DMS79 treated with DMSO at 0.1 percent for 48 hours (cell line): Measurements from ENCODE around the gene ZNF628.
"Not testable (repeated sequence)": the region's sequence is repeated elsewhere in the genome, so short reads cannot be mapped to it uniquely, and the experiment has no call there.

Experiments used
- DNase-seq: peaks from one replicate; lab custom pipeline; 2025; lab: John Stamatoyannopoulos, UW

ZNF628 gene

DNA sequence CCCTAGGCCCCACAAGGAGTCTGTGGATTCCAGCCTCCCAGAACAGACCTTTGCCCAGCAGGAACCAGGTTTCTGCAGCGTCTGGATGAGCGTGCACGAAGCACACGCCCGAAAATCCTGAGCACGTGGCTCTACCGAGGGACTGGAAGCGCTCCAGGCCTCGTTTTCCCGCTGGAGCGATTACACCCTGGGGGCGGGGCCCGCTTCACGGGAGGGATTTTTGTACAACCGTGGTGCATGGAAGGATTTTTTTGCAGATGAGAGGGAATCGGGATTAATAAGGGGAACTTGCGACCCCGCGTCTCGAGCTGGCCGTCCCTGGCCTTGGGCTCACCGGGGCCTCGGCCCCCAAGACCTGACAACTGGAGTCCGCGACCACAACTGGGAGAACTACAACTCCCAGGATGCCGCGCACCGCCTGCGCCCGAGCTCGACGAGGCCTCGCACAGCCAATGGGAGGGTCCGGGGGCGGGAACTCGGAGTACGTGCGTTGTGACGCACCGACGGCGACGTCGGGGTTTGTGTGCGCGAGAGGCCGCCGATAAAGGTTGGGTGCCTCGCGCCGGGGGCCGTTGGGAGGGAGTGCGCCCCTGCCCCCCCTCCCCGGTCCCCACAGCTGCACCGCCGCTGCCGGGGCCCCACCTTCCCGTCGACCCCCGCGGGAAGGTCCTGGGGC, at the start of gene ZNF628:
Gene ZNF628, plus strand, starts transcription at position 518 of the 676 bp plus-strand sequence. CDS start 3,294 bp downstream, outside the sequence.
- peak; percentile 93 for DNase-seq

DNA sequence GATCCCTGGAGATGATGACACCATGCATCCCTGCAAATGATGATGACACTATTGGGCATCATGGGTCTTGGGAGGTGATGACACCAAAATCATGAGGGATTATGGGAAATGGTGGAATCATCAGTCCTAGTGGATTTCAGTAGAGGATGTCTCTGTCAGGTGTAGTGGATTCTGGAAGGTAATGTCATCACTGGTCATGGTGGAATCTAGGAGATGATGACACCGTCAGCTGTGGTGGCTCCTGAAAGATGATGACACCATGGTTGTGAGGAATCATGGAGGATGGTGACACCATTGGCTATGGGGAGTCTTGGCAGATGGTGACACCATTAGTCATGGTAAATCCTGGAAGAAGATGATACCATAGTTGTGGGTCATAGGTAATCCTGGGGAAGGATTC, 45.2 kb upstream of the ZNF628 start:
- DNase-seq, result no peak

DNA sequence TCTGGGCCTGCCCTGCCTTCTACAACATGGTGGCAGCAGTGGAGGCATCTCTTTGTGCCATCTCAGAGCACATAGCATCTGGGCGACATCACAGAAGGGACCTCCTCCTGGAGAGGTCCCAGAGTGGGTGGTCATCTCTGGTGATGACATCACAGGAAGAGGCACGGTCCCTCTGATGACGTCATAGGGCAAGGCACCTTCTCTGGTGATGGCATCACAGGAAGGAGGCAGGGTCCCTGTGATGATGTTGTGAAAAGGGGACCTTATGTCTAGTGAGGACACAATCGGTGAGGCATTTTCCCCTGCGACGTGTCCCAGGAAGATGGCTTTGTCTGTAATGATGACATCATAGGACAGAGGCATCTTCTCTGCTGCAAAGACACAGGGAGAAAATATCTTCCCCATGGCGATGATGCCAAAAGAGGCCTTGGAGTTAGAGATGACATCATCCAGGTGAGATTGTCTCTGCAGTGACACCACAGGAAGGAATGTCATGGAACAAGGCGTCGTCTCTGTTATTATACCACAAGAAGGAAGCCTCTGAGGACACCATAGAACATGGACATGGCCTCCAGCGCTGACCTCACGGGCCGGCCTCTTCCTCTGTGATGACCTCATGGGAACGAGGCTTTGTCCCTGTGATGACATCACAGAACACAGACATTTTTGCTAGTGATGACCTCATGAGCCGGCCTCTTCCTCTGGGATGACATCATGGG, 44.0 kb upstream of the ZNF628 start:
- DNase-seq, result no peak

DNA sequence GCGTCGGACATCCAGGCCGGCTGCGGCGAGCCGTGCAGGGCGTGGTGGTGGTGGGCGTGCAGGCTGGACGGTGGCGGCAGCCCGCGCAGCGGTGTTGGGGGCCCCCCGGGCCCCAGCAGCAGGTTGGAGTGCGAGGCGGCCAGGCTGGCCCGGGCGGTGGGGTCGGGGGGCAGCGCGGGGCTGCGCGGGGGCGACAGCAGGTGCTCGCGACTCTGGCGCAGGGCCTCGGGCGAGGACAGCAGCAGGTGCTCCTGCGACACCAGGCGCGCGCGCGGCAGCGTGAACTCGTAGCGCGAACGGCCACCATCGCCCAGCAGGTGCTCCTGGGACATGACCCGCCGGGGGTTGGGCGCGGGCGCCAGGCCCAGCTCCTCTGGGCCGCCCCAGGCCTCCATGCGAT, 43.1 kb upstream of the ZNF628 start:
- no peak for DNase-seq

DNA sequence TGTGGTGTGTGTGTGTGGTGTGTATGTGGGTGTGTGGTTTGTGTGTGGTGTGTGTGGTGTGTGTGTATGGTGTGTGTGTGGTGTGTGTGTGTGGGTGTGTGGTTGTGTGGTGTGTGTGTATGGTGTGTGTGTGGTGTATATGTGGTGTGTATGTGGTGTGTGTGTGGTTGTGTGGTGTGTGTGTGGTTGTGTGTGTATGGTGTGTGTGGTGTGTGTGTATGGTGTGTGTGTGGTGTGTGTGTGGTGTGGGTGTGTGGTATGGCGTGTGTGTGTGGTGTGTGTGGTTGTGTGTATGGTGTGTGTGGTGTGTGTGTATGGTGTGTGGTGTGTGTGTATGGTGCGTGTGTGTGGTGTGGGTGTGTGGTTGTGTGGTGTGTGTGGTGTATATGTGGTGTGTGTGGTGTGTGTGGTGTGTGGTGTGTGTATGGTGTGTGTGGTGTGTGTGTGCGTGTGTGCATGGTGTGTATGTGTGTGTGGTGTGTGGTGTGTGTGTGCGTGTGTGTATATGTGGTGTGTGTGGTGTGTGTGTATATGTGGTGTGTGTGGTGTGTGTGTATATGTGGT, 42.0 kb upstream of the ZNF628 start:
- DNase-seq, result no peak

DNA sequence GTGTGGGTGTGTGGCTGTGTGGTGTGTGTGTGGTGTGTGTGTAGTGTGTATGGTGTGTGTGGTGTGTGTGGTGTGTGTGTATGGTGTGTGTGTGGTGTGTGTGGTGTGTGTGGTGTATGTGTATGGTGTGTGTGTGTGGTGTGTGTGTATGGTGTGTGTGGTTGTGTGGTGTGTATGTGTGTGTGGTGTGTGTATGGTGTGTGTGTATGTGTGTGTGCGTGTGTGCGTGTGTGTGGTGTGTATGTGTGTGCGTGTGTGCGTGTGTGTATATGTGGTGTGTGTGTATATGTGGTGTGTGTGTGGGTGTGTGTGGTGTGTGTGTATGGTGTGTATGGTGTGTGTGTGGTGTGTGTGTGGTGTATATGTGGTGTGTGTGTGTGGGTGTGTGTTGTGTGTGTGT, 41.4 kb upstream of the ZNF628 start:
- no peak for DNase-seq

DNA sequence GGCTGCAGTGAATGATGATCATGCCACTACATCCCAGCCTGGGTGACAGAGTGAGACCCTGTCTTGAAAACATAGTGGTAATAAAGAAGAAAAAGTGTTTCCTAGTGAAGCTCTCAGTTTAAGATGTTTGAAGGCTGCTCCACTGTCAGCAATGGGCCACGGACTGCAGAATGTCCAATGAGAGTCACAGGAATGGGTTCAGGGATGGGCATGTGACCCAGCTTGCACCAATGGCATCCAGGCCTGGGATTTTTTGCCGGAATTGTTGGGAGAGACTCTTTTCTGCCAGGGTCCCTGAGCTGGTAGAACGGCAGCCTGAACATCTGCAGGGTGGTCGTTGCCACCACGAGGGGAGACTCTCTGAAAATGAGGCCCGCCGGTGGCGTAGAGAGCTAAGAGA, 39.6 kb upstream of the ZNF628 start:
- DNase-seq, result no peak

DNA sequence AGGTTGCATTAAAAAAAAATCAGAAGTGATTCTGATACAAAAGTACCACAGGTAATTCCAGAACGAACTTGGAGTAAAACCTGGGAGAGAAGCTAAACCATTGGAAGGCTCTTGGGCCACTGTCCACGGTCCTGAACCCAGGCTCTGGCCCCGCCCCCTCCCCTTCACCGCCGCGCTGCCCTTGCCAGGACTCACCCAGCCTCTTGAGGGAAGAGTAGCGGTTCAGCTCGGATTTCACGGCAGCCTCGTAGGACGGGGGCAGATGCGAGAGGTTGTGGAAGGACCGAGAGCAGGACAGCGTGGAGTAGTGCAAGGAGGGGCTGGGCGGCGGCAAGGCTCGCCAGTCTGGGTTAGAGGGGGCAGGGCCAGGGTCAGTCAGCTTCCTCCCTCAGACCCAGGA, 39.0 kb upstream of the ZNF628 start:
- peak; percentile 71 for DNase-seq

DNA sequence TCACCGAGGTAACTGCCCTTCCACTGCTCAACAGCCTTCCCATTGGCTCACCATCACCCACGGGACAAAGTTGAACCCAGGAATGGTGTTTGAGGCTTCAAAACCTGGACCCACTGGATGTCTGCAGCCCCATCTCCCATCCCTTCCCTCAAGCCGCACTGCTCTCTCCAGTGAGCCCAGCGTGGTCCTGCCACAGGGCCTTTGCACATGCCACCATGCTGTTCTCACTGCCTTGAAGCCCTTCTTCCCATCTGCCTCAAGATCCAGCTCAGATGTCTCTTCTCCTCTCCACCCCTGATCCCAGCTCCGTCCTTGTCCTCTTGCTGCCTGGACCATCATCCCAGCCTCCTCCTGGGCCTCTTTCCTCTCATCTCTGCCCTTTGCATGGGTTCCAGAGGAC, 37.4 kb upstream of the ZNF628 start:
- no peak for DNase-seq

DNA sequence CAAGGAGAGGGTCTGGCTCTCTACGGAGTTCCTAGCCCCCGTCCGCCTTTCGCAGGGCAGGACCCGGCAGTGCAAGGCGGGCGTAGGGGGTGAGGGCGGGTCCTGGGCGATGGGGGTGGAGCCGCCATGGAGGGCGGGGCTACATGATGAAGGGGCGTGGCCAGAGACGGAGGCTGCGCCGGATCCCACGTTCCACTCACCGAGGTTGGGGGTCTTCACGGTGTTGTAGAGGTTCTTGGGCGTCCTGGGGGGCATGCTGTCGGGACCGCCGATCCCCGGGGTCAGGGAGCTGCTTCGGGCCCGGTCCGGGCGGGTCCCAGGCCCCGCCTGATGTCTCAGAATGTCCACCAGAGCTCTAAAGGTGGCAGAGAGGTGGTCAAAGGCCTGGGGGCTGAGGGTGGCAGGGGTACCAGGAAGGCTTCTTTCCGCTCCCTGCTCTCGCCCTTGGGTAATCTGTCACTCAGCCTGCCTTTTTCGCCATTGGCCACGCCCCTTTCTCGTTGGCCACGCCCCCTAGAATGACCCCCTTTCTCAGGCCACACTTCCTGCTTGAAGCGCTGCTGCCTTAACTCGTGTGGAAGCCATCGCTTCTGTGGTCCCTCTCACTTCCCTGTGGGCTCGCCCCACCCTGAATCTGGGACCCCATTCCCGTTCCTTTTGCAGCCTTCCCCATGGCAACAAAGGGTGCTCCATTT, 35.9 kb upstream of the ZNF628 start:
- no peak for DNase-seq

DNA sequence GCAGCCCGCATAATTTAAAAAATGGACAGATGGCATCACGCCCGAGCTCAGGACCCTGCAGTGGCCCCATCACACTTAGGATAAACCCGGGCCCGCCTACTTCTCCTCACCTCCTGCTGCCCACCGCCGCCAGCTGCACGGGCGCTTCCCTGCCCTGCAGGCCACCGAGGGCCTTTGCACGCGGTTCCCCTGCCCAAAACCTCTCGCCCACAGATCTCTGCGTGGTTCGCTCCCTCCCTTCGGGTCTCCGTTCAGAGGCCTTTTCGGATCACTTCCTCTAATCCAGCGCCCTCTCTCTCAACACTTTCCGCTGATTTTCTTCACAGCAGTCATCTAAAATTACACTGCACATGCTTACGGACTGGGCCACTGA, 35.1 kb upstream of the ZNF628 start:
- no peak for DNase-seq

DNA sequence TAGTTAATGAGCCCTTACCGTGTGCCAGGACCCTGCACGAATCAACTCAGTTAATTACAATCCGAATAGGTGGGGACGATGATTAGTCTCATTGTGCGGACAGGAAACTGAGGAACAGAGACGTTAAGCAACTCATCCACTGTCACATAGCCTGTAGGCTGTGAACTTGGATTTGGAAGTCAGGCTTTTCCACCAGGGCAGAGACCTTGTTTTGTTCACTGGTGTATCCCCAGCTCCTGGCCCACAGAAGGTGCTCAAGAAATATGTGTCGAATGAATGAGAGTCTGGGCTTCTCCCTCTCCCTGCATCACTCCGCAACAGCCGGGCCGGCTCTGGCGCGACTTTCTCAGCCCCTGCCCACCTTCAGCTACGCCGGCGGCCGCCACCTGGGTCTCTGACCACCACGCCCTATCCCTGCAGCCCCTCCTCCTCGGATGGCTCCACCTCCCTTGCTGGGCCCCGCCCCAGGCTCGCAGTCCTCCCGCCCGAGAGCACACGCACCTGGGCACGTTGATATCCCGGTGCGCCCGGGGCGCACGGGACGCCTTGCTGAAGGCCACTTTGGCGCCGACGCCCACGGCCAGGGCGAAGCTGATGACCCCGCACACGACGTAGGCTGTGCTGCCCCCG, 34.6 kb upstream of the ZNF628 start:
- DNase-seq, result peak; percentile 74

DNA sequence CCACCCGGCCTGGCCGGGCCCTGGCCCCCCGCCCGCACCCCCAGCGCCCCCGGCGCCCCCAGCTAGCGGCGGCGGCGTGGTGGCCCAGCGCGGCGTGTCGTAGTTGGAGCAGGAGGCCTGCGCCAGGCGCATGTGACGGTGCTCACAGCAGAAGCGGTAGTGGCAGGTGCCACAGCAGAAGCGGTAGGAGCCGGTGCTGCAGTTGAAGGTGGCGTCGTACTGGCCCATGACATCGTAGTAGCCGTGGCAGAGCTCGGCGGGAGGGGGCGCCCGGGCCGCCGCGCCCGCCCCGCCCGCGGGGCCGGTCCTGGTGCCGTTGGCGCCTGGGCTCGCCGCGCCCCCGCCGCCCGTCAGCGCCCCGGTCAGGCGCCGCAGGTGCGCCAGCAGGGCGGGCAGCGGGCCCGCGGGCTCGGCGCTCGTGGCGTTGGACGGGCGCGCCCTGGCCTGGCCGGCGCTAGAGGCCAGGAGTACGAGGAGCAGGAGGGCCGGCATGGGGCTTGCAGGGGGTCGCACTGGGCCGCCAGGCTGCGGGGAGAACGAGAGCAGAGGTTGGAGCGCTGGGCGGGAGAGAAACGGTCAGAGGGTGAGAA, 34.0 kb upstream of the ZNF628 start:
- peak; percentile 39 for DNase-seq

DNA sequence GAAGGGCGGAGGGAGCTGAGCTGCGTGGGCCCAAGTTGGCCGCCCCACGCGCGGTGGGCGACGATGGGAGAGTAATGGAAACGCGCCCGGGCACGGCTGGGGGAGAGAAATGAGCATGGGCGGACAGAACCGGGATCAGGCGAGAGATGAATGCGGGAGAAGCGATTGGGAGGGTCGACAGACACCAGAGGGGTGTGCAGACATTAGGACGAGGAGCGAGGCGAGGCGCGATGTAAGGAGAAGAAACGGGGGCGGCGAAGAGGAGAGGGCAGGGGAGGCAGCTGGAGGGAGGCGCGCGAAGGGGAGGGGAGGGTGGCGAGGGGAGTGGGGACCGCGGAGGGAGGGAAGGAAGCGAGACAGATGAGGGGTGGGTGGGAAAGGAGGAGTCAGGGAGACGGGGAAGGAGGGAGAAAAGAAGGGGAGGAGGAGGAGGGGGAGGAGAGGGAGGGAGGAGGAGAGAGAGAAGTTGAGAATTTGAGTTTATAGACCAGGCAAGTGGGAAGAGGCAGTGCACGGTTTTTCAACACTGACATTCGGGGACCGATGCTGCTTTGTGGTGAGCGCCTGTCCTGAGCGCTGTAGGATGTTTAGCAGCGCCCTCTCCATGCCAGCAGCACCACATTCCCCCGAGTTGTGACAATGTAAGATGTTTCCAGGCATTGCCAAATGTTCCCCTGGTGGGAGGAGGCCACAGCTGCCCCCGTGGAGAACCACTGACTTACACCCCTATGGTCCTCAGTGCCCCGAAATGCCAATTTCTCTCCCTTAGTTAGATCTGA, 33.2 kb upstream of the ZNF628 start, which contains the start of gene SHISA7:
Gene SHISA7, minus strand, starts transcription at position 256 of the 779 bp plus-strand sequence. CDS start 437 bp downstream, outside the sequence.
- DNase-seq, result peak; percentile 75

DNA sequence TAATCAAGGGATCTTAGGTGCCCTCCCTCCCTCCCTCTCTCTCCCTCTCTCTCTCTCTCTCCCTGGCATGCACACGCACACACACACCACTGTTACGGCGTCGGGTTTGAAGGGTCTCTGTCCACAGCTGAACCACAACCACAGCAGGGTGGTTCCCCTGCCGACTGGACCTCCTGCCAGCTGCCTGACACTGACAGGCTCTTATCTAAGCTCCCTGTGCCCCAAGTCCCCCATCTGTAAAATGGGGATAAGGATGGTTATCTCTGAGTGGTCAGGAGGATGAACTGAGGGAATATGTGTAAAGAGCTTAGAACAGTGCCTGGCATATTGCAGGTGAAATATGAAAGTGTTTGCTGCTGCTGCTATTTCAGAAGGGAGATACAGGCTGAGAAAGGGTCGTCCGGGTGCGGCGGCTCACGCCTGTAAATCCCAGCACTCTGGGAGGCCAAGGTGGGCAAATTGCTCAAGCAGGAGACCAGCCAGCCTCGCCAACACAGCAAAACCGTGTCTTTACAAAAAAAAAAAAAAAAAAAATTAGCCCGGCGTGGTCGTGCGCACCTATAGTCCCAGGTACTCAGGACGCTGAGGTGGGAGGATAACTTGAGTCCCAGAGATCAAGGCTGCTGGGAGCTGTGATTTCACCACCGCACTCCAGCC, 32.5 kb upstream of the ZNF628 start:
- no peak for DNase-seq

DNA sequence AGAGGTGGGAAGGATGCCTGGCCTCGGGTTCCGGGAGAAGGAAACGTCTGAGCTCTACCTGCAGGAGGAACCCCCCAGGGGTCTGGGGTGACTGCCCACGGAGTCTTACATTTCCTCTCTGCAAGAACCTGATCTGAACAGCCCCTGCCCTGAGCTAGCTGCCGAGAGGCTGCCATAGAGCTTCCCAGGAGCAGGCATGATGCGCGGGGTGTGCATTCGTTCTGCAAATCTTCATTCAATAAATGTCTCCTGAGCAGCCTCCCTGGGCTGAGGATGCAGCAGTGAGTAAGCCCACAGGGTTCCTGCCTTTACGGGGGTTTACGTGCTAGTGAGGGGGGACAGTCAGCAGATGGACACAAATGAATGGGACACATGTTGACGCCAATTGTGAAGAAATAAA, 31.8 kb upstream of the ZNF628 start:
- DNase-seq, result no peak

DNA sequence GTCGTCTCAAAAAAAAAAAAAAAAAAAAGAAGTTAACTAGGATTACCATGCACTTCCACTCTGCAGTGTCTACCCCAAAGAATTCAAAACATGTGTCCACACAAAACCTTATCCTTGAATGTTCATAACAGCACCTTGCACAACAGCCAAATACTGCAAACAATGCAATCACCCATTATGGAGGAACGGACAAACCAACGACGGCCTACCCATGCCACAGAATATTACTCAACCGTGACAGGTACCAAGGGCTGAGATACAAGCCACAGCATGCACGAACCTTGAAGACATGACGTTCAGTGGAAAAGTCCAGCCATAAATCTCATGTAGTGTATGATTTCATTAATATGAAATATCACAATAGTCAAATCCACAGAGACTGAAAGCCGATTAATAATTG, 30.4 kb upstream of the ZNF628 start:
- peak; percentile 66 for DNase-seq

DNA sequence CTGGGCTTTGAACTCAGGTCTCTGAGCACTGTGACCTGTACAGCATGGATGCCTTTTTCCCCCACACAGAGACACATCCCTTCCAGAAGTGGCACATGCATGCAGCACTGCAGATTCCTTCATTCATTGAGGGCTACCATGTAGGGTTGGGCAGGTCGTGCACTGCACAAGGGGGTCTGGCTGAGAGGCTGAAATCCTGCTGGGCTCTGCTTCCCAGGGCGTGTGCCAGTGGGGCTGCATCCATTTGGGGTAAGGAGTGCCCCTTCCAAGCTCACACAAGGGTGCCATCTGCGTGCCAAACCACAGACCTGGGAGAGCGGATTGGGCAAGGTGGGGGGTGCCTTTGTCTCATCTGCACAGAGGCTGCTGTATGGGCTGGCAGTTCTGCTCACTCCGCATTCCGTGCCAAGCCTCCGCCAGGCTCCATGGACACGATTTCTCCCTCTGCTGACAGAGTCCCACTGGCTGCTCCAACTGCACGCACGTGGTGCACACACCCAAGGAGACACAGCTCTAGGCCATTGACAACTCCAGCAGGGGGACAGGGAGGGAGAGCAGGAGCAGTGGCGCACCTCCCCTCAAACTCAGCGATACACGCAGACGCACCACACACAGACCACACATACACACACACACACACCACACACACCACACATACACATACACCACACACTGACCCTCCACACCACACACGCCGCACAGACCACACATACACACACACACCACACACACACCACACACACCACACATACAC, 28.8 kb upstream of the ZNF628 start:
- DNase-seq, result peak; percentile 86

DNA sequence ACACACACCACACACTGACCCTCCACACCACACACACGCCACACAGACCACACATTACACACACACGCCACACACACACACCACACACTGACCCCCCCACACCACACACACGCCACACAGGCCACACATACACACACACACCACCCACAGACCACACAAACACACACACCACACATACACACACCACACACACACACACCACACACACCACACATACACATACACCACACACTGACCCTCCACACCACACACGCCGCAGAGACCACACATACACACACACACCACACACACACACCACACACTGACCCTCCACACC, 28.3 kb upstream of the ZNF628 start:
- DNase-seq, result not testable (repeated sequence)

DNA sequence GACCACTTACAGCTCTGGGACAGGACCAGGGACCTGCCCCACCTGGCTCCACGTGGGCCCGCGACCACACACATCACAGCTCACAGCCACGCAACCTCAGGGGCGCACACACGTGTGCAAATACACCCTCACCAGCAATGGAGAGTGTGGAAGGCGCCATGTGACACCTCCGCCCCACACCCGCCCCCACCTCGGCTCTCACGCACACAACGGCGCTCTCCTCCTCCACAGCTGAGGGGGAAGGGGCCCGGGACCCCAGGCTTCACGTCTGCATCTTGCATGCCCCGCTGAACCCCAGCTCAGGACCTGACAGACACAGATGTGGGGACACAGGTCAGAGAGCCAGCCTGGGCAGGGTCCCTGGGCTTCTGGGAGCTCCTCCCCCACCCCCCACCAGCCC, 26.9 kb upstream of the ZNF628 start:
- DNase-seq, result no peak
